Trophoblast cell (in vitro differentiated cells and primary cell): Measurements from ENCODE around the gene TULP3.

Experiments used
- DNase-seq, 2 donors: peaks; one replicate each; pipeline ENCODE4 v3.0.0-alpha.2; 2016
- H2AFZ ChIP-seq: 2 replicates; pipeline ENCODE4 v1.6.1; 2013; ENCODE audit warnings: low read length, moderate library complexity, mild to moderate bottlenecking; ENCODE audit not compliant: insufficient read depth, poor library complexity
- H2AK5ac ChIP-seq: 2 replicates; pipeline ENCODE4 v1.6.1; 2013; ENCODE audit warnings: mild to moderate bottlenecking, low read length
- H2BK120ac ChIP-seq: 2 replicates; pipeline ENCODE4 v1.6.1; 2013; ENCODE audit warnings: low read length, mild to moderate bottlenecking, moderate library complexity; ENCODE audit not compliant: insufficient read depth, poor library complexity
- H2BK12ac ChIP-seq: 2 replicates; pipeline ENCODE4 v1.6.1; 2013; ENCODE audit warnings: mild to moderate bottlenecking, low read length, moderate library complexity
- H2BK5ac ChIP-seq: 2 replicates; pipeline ENCODE4 v1.6.1; 2013; ENCODE audit warnings: low read length, low read depth, moderate library complexity, mild to moderate bottlenecking; ENCODE audit not compliant: poor library complexity
- H3K14ac ChIP-seq: 2 replicates; pipeline ENCODE4 v1.6.1; 2013; ENCODE audit warnings: mild to moderate bottlenecking, low read length
- H3K18ac ChIP-seq: 2 replicates; pipeline ENCODE4 v1.6.1; 2013; ENCODE audit warnings: mild to moderate bottlenecking, low read length
- H3K23ac ChIP-seq: 2 replicates; pipeline ENCODE4 v1.6.1; 2013; ENCODE audit warnings: low read length
- H3K27ac ChIP-seq: 2 replicates; pipeline ENCODE4 v1.5.1; 2013; ENCODE audit warnings: low read depth, mild to moderate bottlenecking, inconsistent platforms, low read length, moderate library complexity
- H3K27me3 ChIP-seq: 2 replicates; pipeline ENCODE4 v1.6.1; 2013; ENCODE audit warnings: inconsistent platforms, mild to moderate bottlenecking, low read length, moderate library complexity; ENCODE audit not compliant: insufficient read depth
- H3K36me3 ChIP-seq, 2 experiments: 1 replicate in 1 of 2; 2 replicates in 1 of 2; pipeline ENCODE4 v1.6.1; 2013; ENCODE audit warnings: low read length in 2 of 2, mild to moderate bottlenecking in 2 of 2, moderate library complexity in 1 of 2; ENCODE audit not compliant: insufficient read depth in 2 of 2, control insufficient read depth in 1 of 2
- H3K4ac ChIP-seq: 2 replicates; pipeline ENCODE4 v1.6.1; 2013; ENCODE audit warnings: low read depth, mild to moderate bottlenecking, low read length, moderate library complexity
- H3K4me1 ChIP-seq, 2 experiments: 1 replicate in 1 of 2; 2 replicates in 1 of 2; pipeline ENCODE4 v1.6.1; 2013; ENCODE audit warnings: low read length in 2 of 2, mild to moderate bottlenecking in 2 of 2, moderate library complexity in 1 of 2; ENCODE audit not compliant: insufficient read depth in 2 of 2, control insufficient read depth in 1 of 2
- H3K4me2 ChIP-seq: 2 replicates; pipeline ENCODE4 v1.6.1; 2013; ENCODE audit warnings: inconsistent platforms, mild to moderate bottlenecking, low read length, moderate library complexity
- H3K4me3 ChIP-seq: 2 replicates; pipeline ENCODE4 v1.5.1; 2013; ENCODE audit warnings: mild to moderate bottlenecking, low read depth, low read length, inconsistent platforms
- H3K79me1 ChIP-seq: one replicate; pipeline ENCODE4 v1.6.1; 2013; ENCODE audit warnings: low read length
- H3K79me2 ChIP-seq: 2 replicates; pipeline ENCODE4 v1.6.1; 2013; ENCODE audit warnings: low read length, mild to moderate bottlenecking; ENCODE audit not compliant: control insufficient read depth, insufficient read depth, poor library complexity
- H3K9ac ChIP-seq: 2 replicates; pipeline ENCODE4 v1.6.1; 2013; ENCODE audit warnings: mild to moderate bottlenecking, low read length
- H3K9me3 ChIP-seq: 2 replicates; pipeline ENCODE4 v1.6.1; 2013; ENCODE audit warnings: low read depth, mild to moderate bottlenecking, control low read depth, inconsistent platforms, low read length; ENCODE audit not compliant: insufficient read depth
- H4K12ac ChIP-seq: 2 replicates; pipeline ENCODE4 v1.6.1; 2013; ENCODE audit warnings: low read depth, mild to moderate bottlenecking, low read length, moderate library complexity
- H4K8ac ChIP-seq: 2 replicates; pipeline ENCODE4 v1.6.1; 2013; ENCODE audit warnings: low read depth, mild to moderate bottlenecking, low read length, moderate library complexity
- H4K91ac ChIP-seq: one replicate; pipeline ENCODE4 v1.6.1; 2013; ENCODE audit warnings: low read depth, mild to moderate bottlenecking, low read length, moderate library complexity
- WGBS: extraction: QIAGEN DNeasy Blood & Tissue Kit; methylation state at CpG from one replicate; pipeline ENCODE4 v1.1.7; 2013; ENCODE audit warnings: missing lambda C conversion rate; ENCODE audit not compliant: insufficient read length, insufficient coverage; ENCODE audit errors: extremely low coverage; 5-methylcytosine and 5-hydroxymethylcytosine counted together

TULP3 gene

DNA sequence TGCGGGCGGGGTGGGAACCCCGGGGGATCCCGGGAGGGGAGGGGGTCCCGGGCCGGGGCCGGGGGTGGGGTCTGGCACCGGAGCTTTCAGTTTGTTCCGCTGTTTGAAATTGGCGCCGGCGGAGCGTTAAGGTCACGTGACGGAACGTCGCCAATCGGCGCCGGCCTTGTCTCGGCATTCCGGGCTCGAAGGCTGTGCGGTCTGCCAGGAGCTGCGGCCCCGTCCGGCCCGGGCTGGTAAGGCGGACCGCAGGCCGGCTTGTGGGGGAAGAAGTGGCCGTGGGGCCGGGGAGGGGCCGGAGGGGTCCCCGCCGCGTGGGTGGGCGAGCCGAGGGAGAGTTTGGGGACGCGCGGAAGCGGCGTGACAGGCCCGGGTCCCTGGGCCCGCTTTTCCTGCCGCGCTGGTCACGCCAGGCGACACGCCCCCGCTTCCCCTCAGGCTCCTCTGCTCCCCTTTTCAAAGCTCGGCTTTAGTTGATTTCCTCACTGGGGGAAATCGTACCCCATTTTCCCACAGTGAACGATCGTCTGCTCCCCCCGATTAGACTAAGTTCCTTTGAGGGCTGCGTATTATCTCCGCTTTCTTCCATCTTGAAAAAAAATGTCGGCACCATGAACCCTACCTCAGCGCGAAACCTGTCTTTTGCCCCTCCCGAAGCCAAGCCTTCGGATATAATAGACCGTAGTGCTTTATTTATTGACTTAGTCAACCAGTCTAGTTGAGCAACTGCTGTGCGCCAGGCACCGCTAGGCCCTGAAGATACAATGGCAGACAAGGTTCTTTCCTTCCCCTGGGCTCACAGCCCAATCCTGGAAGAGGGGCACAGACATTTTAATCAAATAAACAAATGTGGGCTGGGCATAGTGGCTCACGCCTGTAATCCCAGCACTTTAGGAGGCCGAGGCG, 13.4 kb upstream of the TULP3 start, which contains the start of the genes FOXM1 and RHNO1:
TSS of gene FOXM1 (minus strand) at position 128 of the 906 bp plus-strand sequence. CDS start 2,696 bp downstream, outside the sequence.
TSS of gene RHNO1 (plus strand) at position 177 of the 906 bp plus-strand sequence. CDS start 8,144 bp downstream, outside the sequence.
- H3K27ac ChIP-seq = peak within 1 kb of the TSS; percentile 74
- peak within 1 kb of the TSS; percentile 90 for H4K12ac ChIP-seq
- H3K23ac ChIP-seq = no peak within 1 kb of the TSS
- H3K9ac ChIP-seq = peak within 1 kb of the TSS; percentile 99
- peak; percentile 86 to 93 for DNase-seq
- peaks cover 13% of the 10 kb centered on the region for H3K79me2 ChIP-seq
- H3K4me3 ChIP-seq = peak within 1 kb of the TSS; percentile 98
- H2BK5ac ChIP-seq = peak within 1 kb of the TSS; percentile 92
- no peak within 1 kb of the TSS for H2BK12ac ChIP-seq
- peak within 1 kb of the TSS; percentile 92 for H4K8ac ChIP-seq
- H3K4ac ChIP-seq = peak within 1 kb of the TSS; percentile 95
- peak within 1 kb of the TSS; percentile 93 for H3K14ac ChIP-seq
- H3K36me3 ChIP-seq = peaks cover 12 to 14% of the 10 kb centered on the region in 2 experiments
- H2AK5ac ChIP-seq = peak within 1 kb of the TSS; percentile 84
- peak within 1 kb of the TSS; percentile 88 for H4K91ac ChIP-seq
- peak within 1 kb of the TSS; percentile 94 for H3K4me2 ChIP-seq
- H3K79me1 ChIP-seq = peaks cover 12% of the 10 kb centered on the region
- no peaks in the 10 kb centered on the region for H3K27me3 ChIP-seq
- H3K4me1 ChIP-seq = peaks cover 5 to 9% of the 10 kb centered on the region in 2 experiments
- H2AFZ ChIP-seq = peak within 1 kb of the TSS; percentile 77
- peak within 1 kb of the TSS; percentile 92 for H2BK120ac ChIP-seq
- WGBS = no CpG with 5 or more reads among the region's 70 CpGs
- H3K9me3 ChIP-seq = no peaks in the 10 kb centered on the region
- peak within 1 kb of the TSS; percentile 96 for H3K18ac ChIP-seq

DNA sequence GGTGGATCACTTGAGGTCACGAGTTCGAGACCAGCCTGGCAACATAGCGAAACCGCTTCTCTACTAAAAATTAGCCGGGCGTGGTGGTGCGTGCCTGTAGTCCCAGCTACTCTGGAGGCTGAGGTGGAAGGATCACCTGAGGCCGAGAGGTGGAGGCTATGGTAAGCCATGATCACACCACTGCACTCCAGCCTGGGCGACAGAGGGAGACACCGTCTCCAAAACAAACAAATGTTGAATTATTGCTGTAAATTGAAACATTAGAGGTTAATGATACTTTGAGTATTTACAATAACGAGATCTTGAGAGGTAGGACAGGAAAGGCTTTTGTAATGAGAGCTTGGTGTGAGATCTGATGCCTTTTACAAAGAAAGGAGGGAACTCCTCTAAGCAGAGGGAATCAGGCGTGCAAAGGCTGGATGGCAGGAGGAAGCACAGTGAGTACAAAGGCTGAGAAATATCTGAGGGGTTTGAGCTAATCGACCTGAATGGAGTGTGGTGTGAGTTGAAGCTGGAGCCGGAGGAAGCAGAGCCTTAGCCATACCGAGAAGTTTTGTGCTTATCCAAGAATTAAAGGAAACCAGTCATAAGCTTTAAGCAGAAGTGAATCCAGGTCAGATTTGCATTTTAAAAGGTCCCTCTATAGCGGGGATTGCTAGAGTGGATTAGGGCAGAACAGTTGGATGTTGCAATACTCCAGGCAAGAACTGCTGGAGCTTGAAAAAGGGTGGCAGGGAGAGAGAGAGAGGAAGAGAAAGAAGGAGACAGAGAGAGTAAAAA, 12.5 kb upstream of the TULP3 start:
- H3K9ac ChIP-seq = no peak overlapping the region
- peak in 1 of 2 donors; percentile 18 for DNase-seq
- WGBS = no CpG with 5 or more reads among the region's 16 CpGs

DNA sequence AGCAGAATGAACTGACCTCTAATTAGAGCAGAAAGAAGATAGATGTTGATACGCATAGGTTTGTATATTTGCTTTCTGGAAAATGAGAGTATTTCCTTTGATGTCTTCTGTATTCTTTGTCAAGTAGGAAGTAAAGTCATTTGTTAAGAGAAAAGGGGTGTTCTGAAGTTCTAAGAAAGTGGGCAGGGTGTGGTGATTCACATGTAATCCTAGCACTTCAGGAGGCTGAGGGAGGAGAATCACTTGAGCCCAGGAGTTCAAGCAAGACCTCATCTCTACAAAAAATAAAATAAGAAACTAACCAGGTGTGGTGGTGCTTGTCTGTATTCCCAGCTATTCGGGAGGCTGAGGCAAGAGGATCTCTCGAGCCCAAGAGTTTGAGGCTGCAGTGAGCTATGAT, 10.8 kb upstream of the TULP3 start:
- Histone ChIP-seq H3K79me2 (peaks cover 13% of the 10 kb centered on the region), H3K4me3 (no peak overlapping the region), H2AFZ (no peak overlapping the region), H3K9ac (no peak overlapping the region), H3K79me1 (peaks cover 12% of the 10 kb centered on the region), H3K4ac (peak overlapping the region; percentile 44), H3K4me2 (no peak overlapping the region), H4K91ac (no peak overlapping the region), H3K27ac (no peak overlapping the region), H2BK5ac (no peak overlapping the region), H3K23ac (no peak overlapping the region), H3K9me3 (no peaks in the 10 kb centered on the region), H3K18ac (no peak overlapping the region), H4K12ac (no peak overlapping the region), H2BK120ac (no peak overlapping the region), H3K14ac (no peak overlapping the region), H3K4me1 (peaks cover 5 to 9% of the 10 kb centered on the region in 2 experiments), H2BK12ac (no peak overlapping the region), H3K27me3 (no peaks in the 10 kb centered on the region), H2AK5ac (no peak overlapping the region), H3K36me3 (peaks cover 0 to 3% of the 10 kb centered on the region in 2 experiments), H4K8ac (no peak overlapping the region)
- WGBS = no CpG with 5 or more reads among the region's 3 CpGs
- no peak for DNase-seq

More for the DNA sequence above, 12.5 kb upstream of the TULP3 start:
- peak overlapping the region; percentile 92 for H4K8ac ChIP-seq
- H2BK120ac ChIP-seq = no peak overlapping the region
- peak overlapping the region; percentile 90 for H4K12ac ChIP-seq
- H3K27me3 ChIP-seq = no peaks in the 10 kb centered on the region
- peak overlapping the region; percentile 39 for H3K18ac ChIP-seq
- H3K14ac ChIP-seq = peak overlapping the region; percentile 93
- H3K4me1 ChIP-seq = peaks cover 5 to 9% of the 10 kb centered on the region in 2 experiments
- H3K36me3 ChIP-seq = peaks cover 8 to 12% of the 10 kb centered on the region in 2 experiments
- peak overlapping the region; percentile 84 for H2AK5ac ChIP-seq
- H3K79me2 ChIP-seq = peaks cover 13% of the 10 kb centered on the region
- peaks cover 12% of the 10 kb centered on the region for H3K79me1 ChIP-seq
- H2BK5ac ChIP-seq = no peak overlapping the region
- peak overlapping the region; percentile 98 for H3K4me3 ChIP-seq
- peak overlapping the region; percentile 95 for H3K4ac ChIP-seq
- H3K4me2 ChIP-seq = peak overlapping the region; percentile 72
- no peaks in the 10 kb centered on the region for H3K9me3 ChIP-seq
- no peak overlapping the region for H2BK12ac ChIP-seq
- H3K23ac ChIP-seq = no peak overlapping the region
- H3K27ac ChIP-seq = no peak overlapping the region
- H2AFZ ChIP-seq = no peak overlapping the region
- peak overlapping the region; percentile 88 for H4K91ac ChIP-seq

DNA sequence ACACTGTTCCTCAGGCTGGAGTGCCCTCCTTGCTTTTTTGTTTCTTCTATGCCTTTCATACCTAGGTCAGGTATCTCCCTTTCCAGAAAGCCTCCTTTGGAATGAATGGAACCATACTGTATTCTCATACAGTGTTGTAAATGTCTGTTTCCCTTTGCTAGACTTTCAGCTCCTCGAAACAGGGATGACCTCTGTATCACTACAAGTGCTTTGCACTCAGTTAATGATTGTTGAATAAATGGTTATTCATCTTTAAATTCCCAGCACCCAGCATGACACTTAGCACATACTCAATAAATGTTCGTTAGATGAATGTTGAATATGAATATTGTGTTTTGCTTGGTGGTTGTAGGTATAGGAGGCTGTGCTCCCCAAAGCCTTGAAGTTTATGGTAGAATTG, 5.9 kb upstream of the TULP3 start:
- no peak overlapping the region for H3K4me3 ChIP-seq
- H3K23ac ChIP-seq = no peak overlapping the region
- no peaks in the 10 kb centered on the region for H3K27me3 ChIP-seq
- WGBS = no CpG with 5 or more reads among the region's 2 CpGs
- no peak overlapping the region for H4K91ac ChIP-seq
- no peak for DNase-seq
- no peak overlapping the region for H3K4ac ChIP-seq
- H3K9me3 ChIP-seq = no peaks in the 10 kb centered on the region
- no peaks in the 10 kb centered on the region for H3K79me1 ChIP-seq
- peaks cover 5 to 12% of the 10 kb centered on the region in 2 experiments for H3K36me3 ChIP-seq
- no peak overlapping the region for H2BK120ac ChIP-seq
- no peak overlapping the region for H3K27ac ChIP-seq
- H4K8ac ChIP-seq = no peak overlapping the region
- H3K79me2 ChIP-seq = no peaks in the 10 kb centered on the region
- no peak overlapping the region for H2AK5ac ChIP-seq
- no peak overlapping the region for H3K4me2 ChIP-seq
- no peak overlapping the region for H3K14ac ChIP-seq
- no peaks in the 10 kb centered on the region for H3K4me1 ChIP-seq
- H2AFZ ChIP-seq = no peak overlapping the region
- H2BK5ac ChIP-seq = no peak overlapping the region
- H3K9ac ChIP-seq = no peak overlapping the region
- no peak overlapping the region for H4K12ac ChIP-seq
- no peak overlapping the region for H3K18ac ChIP-seq
- no peak overlapping the region for H2BK12ac ChIP-seq
